Esophagus (tissue), 2 donors: ENCODE results near the gene PHF1. TPM values are rescaled to one million over a fixed set of nuclear protein-coding genes. Genes with fewer than 3 reads are reported as not detected.

Source experiments
- H3K27ac ChIP-seq, 2 donors: one replicate each; pipeline ENCODE4 v1.5.1; 2013; ENCODE audit warnings: low read depth in 2 of 2, mild to moderate bottlenecking in 2 of 2, inconsistent platforms in 1 of 2, low read length in 1 of 2, moderate library complexity in 1 of 2
- H3K27me3 ChIP-seq, 2 donors: one replicate each; pipeline ENCODE4 v1.6.1; 2013; ENCODE audit warnings: low read length in 2 of 2, control low read depth in 1 of 2, mild to moderate bottlenecking in 1 of 2; ENCODE audit not compliant: insufficient read depth in 2 of 2, control insufficient read depth in 1 of 2
- H3K36me3 ChIP-seq, 2 donors: one replicate each; pipeline ENCODE4 v1.6.1; 2013; ENCODE audit warnings: low read length in 1 of 2; ENCODE audit not compliant: control insufficient read depth in 2 of 2, insufficient read depth in 2 of 2
- H3K4me1 ChIP-seq, 2 donors: one replicate each; pipeline ENCODE4 v1.6.1; 2013; ENCODE audit warnings: low read length in 1 of 2; ENCODE audit not compliant: control insufficient read depth in 2 of 2, insufficient read depth in 2 of 2
- H3K4me3 ChIP-seq, 2 donors: one replicate each; pipeline ENCODE4 v1.5.1; 2013; ENCODE audit warnings: low read length in 2 of 2, mild to moderate bottlenecking in 2 of 2, low read depth in 1 of 2, moderate library complexity in 1 of 2
- H3K9me3 ChIP-seq, 2 donors: one replicate each; pipeline ENCODE4 v1.6.1; 2013; ENCODE audit warnings: mild to moderate bottlenecking in 2 of 2, low read depth in 1 of 2, low read length in 1 of 2, moderate library complexity in 1 of 2; ENCODE audit not compliant: control insufficient read depth in 2 of 2, insufficient read depth in 1 of 2
- WGBS, 2 donors: extraction: QIAGEN DNeasy Blood & Tissue Kit; methylation state at CpG; one replicate each; pipeline ENCODE4 v1.1.7; 2013; 5-methylcytosine and 5-hydroxymethylcytosine counted together
- polyA plus RNA-seq, 2 donors: library from polyadenylated mRNA; stranded (reverse); fragments of 200-250 nt; gene quantifications; one replicate each; pipeline ENCODE4 v1.2.3, GENCODE V29; 2013
- donor health status: healthy with polysubstance abuse.
- donor health status: Bipolar disorder and iron deficiency.

Gene PHF1
- polyA plus RNA-seq, 2 donors, result 27.3 to 46.0 TPM

DNA sequence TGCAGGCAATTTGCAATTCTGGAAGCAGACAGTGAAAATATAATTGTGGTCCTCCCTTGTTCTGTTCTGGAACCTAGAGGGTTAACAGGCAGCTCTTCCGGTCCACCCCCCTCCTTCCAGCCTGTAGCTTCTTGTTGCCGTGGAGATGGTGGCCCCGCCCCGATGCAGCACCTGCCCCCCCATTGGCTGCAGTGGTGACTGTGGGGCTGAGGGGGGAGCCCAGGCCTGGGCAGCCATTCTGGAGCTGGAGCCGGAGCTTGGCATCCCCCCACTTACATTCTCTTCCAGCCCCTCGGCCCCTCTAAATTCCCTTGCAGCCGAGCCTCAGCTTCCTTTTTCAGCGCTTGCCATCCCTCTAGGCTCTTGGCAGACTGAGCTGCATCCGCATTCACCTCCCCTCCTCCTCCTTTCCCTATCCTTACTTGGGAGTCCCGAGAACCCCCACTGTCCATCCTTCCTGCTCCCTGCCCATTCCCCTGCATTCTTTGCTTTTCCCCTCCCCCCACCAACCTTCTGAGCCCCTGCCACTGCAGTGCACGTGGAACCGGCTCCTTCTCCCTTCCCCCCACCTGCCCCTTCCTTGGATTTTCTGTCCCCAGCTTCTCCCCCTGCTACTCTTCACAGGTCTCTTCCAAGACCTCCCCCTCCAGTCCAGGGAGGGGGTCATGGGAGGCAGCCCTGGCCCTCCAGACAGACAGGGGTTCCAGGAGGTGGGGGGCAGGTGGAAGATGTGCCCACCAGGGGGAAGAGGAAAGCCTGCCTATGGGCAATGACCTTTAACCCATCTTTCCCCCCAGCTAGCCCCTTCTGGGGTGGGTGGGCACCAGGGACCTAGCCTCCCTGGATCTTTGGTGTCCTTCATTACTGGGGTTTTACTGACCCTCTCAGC is 20.4 kb downstream of the PHF1 start:
- Histone ChIP-seq H3K9me3 (no peaks in the 10 kb centered on the region), H3K4me3 (no peak overlapping the region), H3K27ac (no peak overlapping the region), H3K27me3 (no peaks in the 10 kb centered on the region), H3K36me3 (peaks cover 6% of the 10 kb centered on the region in 2 donors), H3K4me1 (peaks cover 2 to 14% of the 10 kb centered on the region in 2 donors)
- WGBS, 2 donors, result 4 to 9% methylated on average over 12 of the region's 12 CpGs

GRCh38 chr6:33431880-33432541 is 21.2 kb downstream of the PHF1 start:
- Histone ChIP-seq H3K27me3 (no peaks in the 10 kb centered on the region), H3K27ac (no peak overlapping the region), H3K9me3 (no peaks in the 10 kb centered on the region), H3K4me1 (peaks cover 2 to 14% of the 10 kb centered on the region in 2 donors), H3K4me3 (no peak overlapping the region), H3K36me3 (peaks cover 6 to 8% of the 10 kb centered on the region in 2 donors)
- WGBS, 2 donors, result 56 to 63% methylated on average over 10 to 12 of the region's 12 CpGs

DNA sequence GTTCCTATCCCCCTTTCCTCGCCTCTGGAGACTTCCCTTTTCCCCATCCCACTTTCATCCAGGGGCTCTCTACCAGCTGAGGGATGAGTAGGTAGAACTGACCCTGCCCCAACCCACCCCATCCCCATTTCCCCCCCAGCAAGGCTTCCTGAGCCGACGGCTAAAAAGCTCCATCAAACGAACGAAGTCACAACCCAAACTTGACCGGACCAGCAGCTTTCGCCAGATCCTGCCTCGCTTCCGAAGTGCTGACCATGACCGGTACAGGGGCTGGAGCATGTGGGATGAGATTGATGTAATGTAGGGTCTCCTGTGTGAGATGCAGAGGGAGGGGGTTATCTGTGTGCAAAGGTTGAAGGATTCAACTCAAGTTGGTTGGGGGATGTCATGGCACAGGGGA is 21.7 kb downstream of the PHF1 start:
- peaks cover 0 to 14% of the 10 kb centered on the region in 2 donors for H3K4me1 ChIP-seq

DNA sequence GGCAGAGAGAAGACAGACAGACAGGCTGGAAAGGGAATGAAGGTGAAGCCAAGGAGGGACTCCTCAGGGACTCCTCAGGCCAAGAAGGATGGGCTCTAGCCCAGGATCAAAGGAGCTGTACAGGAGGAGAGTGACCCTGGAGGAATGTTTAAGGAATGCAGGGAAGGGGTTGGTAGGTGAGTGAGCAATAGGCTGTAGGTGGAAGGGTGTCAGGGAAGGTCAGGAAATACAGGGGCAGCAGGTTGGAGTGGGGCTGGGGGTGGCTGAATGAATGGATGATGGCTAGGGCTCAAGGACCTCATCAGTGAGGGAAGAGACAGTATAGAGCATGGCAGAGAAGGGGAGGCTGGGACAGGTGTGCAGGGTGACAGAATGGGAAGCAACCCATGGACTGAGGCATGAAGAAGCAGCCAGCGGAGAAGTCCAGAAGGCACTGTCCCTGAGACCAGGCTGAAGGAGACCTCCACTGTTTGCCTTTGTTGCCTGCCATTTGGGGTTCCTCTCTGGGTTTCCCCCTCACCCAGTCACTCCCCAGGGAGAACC is 22.3 kb downstream of the PHF1 start:
- 92 to 100% methylated on average over 1 of the region's 1 CpG for WGBS, 2 donors

More for the DNA sequence above, 21.7 kb downstream of the PHF1 start:
- Histone ChIP-seq H3K9me3 (no peaks in the 10 kb centered on the region), H3K27me3 (no peaks in the 10 kb centered on the region), H3K36me3 (peaks cover 6 to 12% of the 10 kb centered on the region in 2 donors), H3K4me3 (no peak overlapping the region), H3K27ac (no peak overlapping the region)
- 77 to 79% methylated on average over 10 of the region's 10 CpGs for WGBS, 2 donors

GRCh38 chr6:33433544-33434191 is 22.9 kb downstream of the PHF1 start:
- Histone ChIP-seq H3K36me3 (peaks cover 6 to 20% of the 10 kb centered on the region in 2 donors), H3K27me3 (no peaks in the 10 kb centered on the region), H3K27ac (no peak overlapping the region), H3K4me1 (peaks cover 0 to 8% of the 10 kb centered on the region in 2 donors), H3K9me3 (no peaks in the 10 kb centered on the region), H3K4me3 (no peak overlapping the region)
- WGBS, 2 donors, result 49 to 60% methylated on average over 8 to 16 of the region's 17 CpGs

More for the DNA sequence above, 22.3 kb downstream of the PHF1 start:
- H3K9me3 ChIP-seq, result no peaks in the 10 kb centered on the region
- H3K36me3 ChIP-seq, result peaks cover 6 to 16% of the 10 kb centered on the region in 2 donors
- H3K4me1 ChIP-seq, result peaks cover 0 to 14% of the 10 kb centered on the region in 2 donors
- peak overlapping the region in 1 of 2 donors; percentile 18 for H3K27ac ChIP-seq
- H3K4me3 ChIP-seq, result no peak overlapping the region
- H3K27me3 ChIP-seq, result no peaks in the 10 kb centered on the region

GRCh38 chr6:33434961-33435360 is 24.1 kb downstream of the PHF1 start:
- WGBS, 2 donors, result 90 to 94% methylated on average over 4 of the region's 4 CpGs
- H3K27ac ChIP-seq, result no peak overlapping the region
- no peaks in the 10 kb centered on the region for H3K4me1 ChIP-seq
- H3K36me3 ChIP-seq, result peaks cover 6 to 20% of the 10 kb centered on the region in 2 donors
- H3K4me3 ChIP-seq, result no peak overlapping the region
- no peaks in the 10 kb centered on the region for H3K9me3 ChIP-seq
- H3K27me3 ChIP-seq, result no peaks in the 10 kb centered on the region

DNA sequence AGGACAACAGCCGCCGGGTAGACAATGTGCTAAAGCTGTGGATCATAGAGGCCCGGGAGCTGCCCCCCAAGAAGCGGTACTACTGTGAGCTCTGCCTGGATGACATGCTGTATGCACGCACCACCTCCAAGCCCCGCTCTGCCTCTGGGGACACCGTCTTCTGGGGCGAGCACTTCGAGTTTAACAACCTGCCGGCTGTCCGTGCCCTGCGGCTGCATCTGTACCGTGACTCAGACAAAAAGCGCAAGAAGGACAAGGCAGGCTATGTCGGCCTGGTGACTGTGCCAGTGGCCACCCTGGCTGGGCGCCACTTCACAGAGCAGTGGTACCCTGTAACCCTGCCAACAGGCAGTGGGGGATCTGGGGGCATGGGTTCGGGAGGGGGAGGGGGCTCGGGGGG is 26.9 kb downstream of the PHF1 start:
- Histone ChIP-seq H3K4me3 (no peak overlapping the region), H3K9me3 (no peaks in the 10 kb centered on the region), H3K27ac (no peak overlapping the region), H3K36me3 (peaks cover 4 to 36% of the 10 kb centered on the region in 2 donors), H3K27me3 (no peaks in the 10 kb centered on the region), H3K4me1 (no peaks in the 10 kb centered on the region)
- WGBS, 2 donors, result 92 to 93% methylated on average over 18 of the region's 18 CpGs

GRCh38 chr6:33438978-33439594 is 28.3 kb downstream of the PHF1 start:
- Histone ChIP-seq H3K4me3 (no peak overlapping the region), H3K36me3 (peaks cover 4 to 42% of the 10 kb centered on the region in 2 donors), H3K9me3 (no peaks in the 10 kb centered on the region), H3K27me3 (no peaks in the 10 kb centered on the region), H3K4me1 (no peaks in the 10 kb centered on the region), H3K27ac (no peak overlapping the region)
- 89 to 97% methylated on average over 3 of the region's 3 CpGs for WGBS, 2 donors
